Right atrium auricular region (tissue), 2 donors: ENCODE results near the gene POLR3B. TPM values are rescaled to one million over a fixed set of nuclear protein-coding genes. Genes with fewer than 3 reads are reported as not detected.

ENCODE experiments used
- DNase-seq: peaks from one replicate; pipeline ENCODE4 v3.0.0-alpha.2; 2019; ENCODE audit warnings: low spot score
- H3K27ac ChIP-seq, 2 donors: fragments of 200-600 bp; sonication (generic); 1 replicate in 1 of 2; 2 replicates in 1 of 2; pipeline ENCODE4 v1.5.1; 2016 to 2019
- H3K27me3 ChIP-seq, 2 donors: fragments of 200-600 bp; sonication (generic); one replicate each; pipeline versions ENCODE4 v1.5.1 to v1.6.0; 2017 to 2019
- H3K36me3 ChIP-seq: fragments of 200-600 bp; sonication (generic); one replicate; pipeline ENCODE4 v1.5.1; 2016
- H3K4me1 ChIP-seq, 2 donors: fragments of 200-600 bp; sonication (generic); one replicate each; pipeline versions ENCODE4 v1.5.1 to v1.6.0; 2017 to 2019
- H3K4me3 ChIP-seq, 2 donors: fragments of 200-600 bp; sonication (generic); 1 replicate in 1 of 2; 2 replicates in 1 of 2; pipeline ENCODE4 v1.5.1; 2017 to 2019; ENCODE audit warnings: mild to moderate bottlenecking in 1 of 2, moderate library complexity in 1 of 2
- H3K9me3 ChIP-seq, 2 donors: fragments of 200-600 bp; sonication (generic); one replicate each; pipeline ENCODE4 v1.5.1; 2019
- CTCF ChIP-seq, 2 donors: fragments of 200-600 bp; sonication (generic); IDR thresholded peaks; one replicate each; pipeline ENCODE4 v1.5.1; 2019; ENCODE audit warnings: antibody characterized with exemption in 2 of 2
- total RNA-seq, 2 donors: library from RNA; depleted of rRNA; stranded (reverse); fragments of >200 nt; gene quantifications; one replicate each; pipeline ENCODE4 v1.1.0, GENCODE V29; 2016

Gene POLR3B
- total RNA-seq, 2 donors from 2014 or later: 6.0 to 10.7 TPM

GRCh38 chr12:106359646-106360399 is 2.3 kb downstream of the POLR3B start:
- H3K27ac ChIP-seq: no peak overlapping the region
- no peak overlapping the region for H3K4me3 ChIP-seq
- DNase-seq: no peak

GRCh38 chr12:106360400-106360994 is 2.9 kb downstream of the POLR3B start:
- no peak overlapping the region for H3K27ac ChIP-seq
- H3K9me3 ChIP-seq: no peaks in the 10 kb centered on the region
- no peak for TF ChIP-seq CTCF (IDR thresholded peaks at IDR 0.05)
- DNase-seq: no peak
- peaks cover 0 to 23% of the 10 kb centered on the region in 2 donors for H3K4me1 ChIP-seq
- H3K27me3 ChIP-seq: no peaks in the 10 kb centered on the region
- no peak overlapping the region for H3K4me3 ChIP-seq
- H3K36me3 ChIP-seq: no peaks in the 10 kb centered on the region

More at GRCh38 chr12:106359646-106360399, 2.3 kb downstream of the POLR3B start:
- peaks cover 0 to 23% of the 10 kb centered on the region in 2 donors for H3K4me1 ChIP-seq
- H3K27me3 ChIP-seq: no peaks in the 10 kb centered on the region
- TF ChIP-seq CTCF (IDR thresholded peaks at IDR 0.05): no peak
- H3K9me3 ChIP-seq: no peaks in the 10 kb centered on the region
- no peaks in the 10 kb centered on the region for H3K36me3 ChIP-seq

GRCh38 chr12:106362971-106363370 is 5.4 kb downstream of the POLR3B start:
- no peak for TF ChIP-seq CTCF (IDR thresholded peaks at IDR 0.05)
- DNase-seq: no peak
- no peaks in the 10 kb centered on the region for H3K27me3 ChIP-seq

GRCh38 chr12:106364261-106364660 is 6.7 kb downstream of the POLR3B start:
- Histone ChIP-seq H3K27ac (no peak overlapping the region), H3K9me3 (no peaks in the 10 kb centered on the region), H3K4me3 (no peak overlapping the region), H3K27me3 (no peaks in the 10 kb centered on the region), H3K4me1 (peaks cover 0 to 7% of the 10 kb centered on the region in 2 donors), H3K36me3 (peaks cover 5% of the 10 kb centered on the region)
- DNase-seq: no peak
- TF ChIP-seq CTCF (IDR thresholded peaks at IDR 0.05): no peak

More at GRCh38 chr12:106362971-106363370, 5.4 kb downstream of the POLR3B start:
- peaks cover 5% of the 10 kb centered on the region for H3K36me3 ChIP-seq
- peaks cover 0 to 15% of the 10 kb centered on the region in 2 donors for H3K4me1 ChIP-seq
- no peak overlapping the region for H3K4me3 ChIP-seq
- H3K27ac ChIP-seq: no peak overlapping the region
- no peaks in the 10 kb centered on the region for H3K9me3 ChIP-seq

- Histone ChIP-seq H3K27ac (no peak overlapping the region), H3K9me3 (no peaks in the 10 kb centered on the region), H3K27me3 (no peaks in the 10 kb centered on the region), H3K36me3 (peaks cover 13% of the 10 kb centered on the region), H3K4me1 (no peaks in the 10 kb centered on the region), H3K4me3 (no peak overlapping the region)
- TF ChIP-seq CTCF (IDR thresholded peaks at IDR 0.05): no peak
- DNase-seq: no peak
Measured at GRCh38 chr12:106369624-106370346, 12.2 kb downstream of the POLR3B start.
